GM21381 (cell line): Measurements from ENCODE around the gene EML4.
"Not testable (repeated sequence)": the region's sequence is repeated elsewhere in the genome, so short reads cannot be mapped to it uniquely, and the experiment has no call there.

Experiments used
- ATAC-seq: cut with Tn5 transposase; IDR thresholded peaks from one replicate; pipeline ENCODE4 v1.9.1; 2021; ENCODE audit warnings: mild to moderate bottlenecking, moderate library complexity; ENCODE audit not compliant: unreplicated experiment

EML4 gene

GRCh38 chr2:42329736-42330135 is 160.6 kb downstream of the EML4 start:
- ATAC-seq = no peak

- no peak for ATAC-seq
Measured at GRCh38 chr2:42331569-42332284, 162.6 kb downstream of the EML4 start.

GRCh38 chr2:42332575-42332974 is 163.4 kb downstream of the EML4 start:
- no peak for ATAC-seq

- ATAC-seq = no peak
Measured at GRCh38 chr2:42333579-42333978, 164.4 kb downstream of the EML4 start.

GRCh38 chr2:42334220-42334619 is 165.1 kb downstream of the EML4 start:
- ATAC-seq = no peak

- not testable (repeated sequence) for ATAC-seq
Measured at GRCh38 chr2:42334865-42335264, 165.7 kb downstream of the EML4 start.

- no peak for ATAC-seq
Measured at GRCh38 chr2:42335514-42336104, 166.5 kb downstream of the EML4 start.

GRCh38 chr2:42336361-42336965 is 167.3 kb downstream of the EML4 start:
- no peak for ATAC-seq

GRCh38 chr2:42337356-42337820 is 168.2 kb downstream of the EML4 start:
- ATAC-seq = no peak

- no peak for ATAC-seq
Measured at GRCh38 chr2:42337846-42338566, 168.9 kb downstream of the EML4 start.

GRCh38 chr2:42338567-42339190 is 169.5 kb downstream of the EML4 start:
- no peak for ATAC-seq

- no peak for ATAC-seq
Measured at GRCh38 chr2:42339191-42339912, 170.2 kb downstream of the EML4 start.

GRCh38 chr2:42340045-42340937 is 171.1 kb downstream of the EML4 start:
- no peak for ATAC-seq

- no peak for ATAC-seq
Measured at GRCh38 chr2:42340938-42341636, 171.9 kb downstream of the EML4 start.

GRCh38 chr2:42342061-42342794 is 173.1 kb downstream of the EML4 start:
- ATAC-seq = no peak

GRCh38 chr2:42342795-42343241 is 173.7 kb downstream of the EML4 start:
- ATAC-seq = no peak

- no peak for ATAC-seq
Measured at GRCh38 chr2:42345986-42346385, 176.8 kb downstream of the EML4 start.

GRCh38 chr2:42346856-42347255 is 177.7 kb downstream of the EML4 start:
- ATAC-seq = not testable (repeated sequence)
